K562 (cell line): ENCODE results near the gene PRKCB. TPM values are rescaled to one million over a fixed set of nuclear protein-coding genes. Genes with fewer than 3 reads are reported as not detected.

Experiments
- ATAC-seq: fragments of 200-7000 bp; cut with Tn5 transposase; 3 replicates; pipeline ENCODE4 v1.9.1; 2020; ENCODE audit warnings: moderate library complexity
- BruUV-seq: library from RNA; stranded (reverse); fragments of 400-500 nt; replicated peaks from 2 replicates; lab custom pipeline; 2021; lab: Mats Ljungman, UMichigan
- CTCF ChIA-PET: fragments of 300-600 bp; formaldehyde crosslinking; extraction: SDS; loops from one replicate; lab custom pipeline; 2021; ENCODE audit warnings: low intra/inter-chr PET ratio; lab: Yijun Ruan, JAX
- POLR2A ChIA-PET: fragments of 300-600, 350-650 bp; sonication (Branson Sonifier 250); formaldehyde crosslinking; extraction: SDS; loops from one replicate; lab custom pipeline; 2021; ENCODE audit warnings: antibody characterized with exemption, inconsistent platforms; lab: Yijun Ruan, JAX
- DNase-seq, 4 experiments: peaks; one replicate each; pipeline versions ENCODE4 v3.0.0 to v3.0.0-alpha.2; 2011 to 2018; ENCODE audit warnings: low spot score in 3 of 4, mixed read lengths in 3 of 4; ENCODE audit errors: extremely low read depth in 1 of 4
- FAIRE-seq: peaks from 2 replicates; lab custom pipeline; 2011; peaks lifted over from hg19 to GRCh38; lab: Jason Lieb, UNC
- H2AFZ ChIP-seq: 2 replicates; pipeline ENCODE4 v1.6.0; 2011; ENCODE audit warnings: low read depth, low read length, control low read depth, inconsistent platforms
- H3K27ac ChIP-seq: fragments of 200-600 bp; 3 replicates; pipeline ENCODE4 v1.8.0; 2011; ENCODE audit warnings: low read depth, mild to moderate bottlenecking, control low read depth, inconsistent platforms, low read length, moderate library complexity, mixed read lengths; ENCODE audit errors: extremely low read depth
- H3K27me3 ChIP-seq, 2 experiments: fragments of 300-600 bp in 1 of 2; 2 replicates in 1 of 2; 3 replicates in 1 of 2; pipeline versions ENCODE4 v1.6.0 to v1.8.0; 2011; ENCODE audit warnings: inconsistent platforms in 2 of 2, low read length in 2 of 2, mild to moderate bottlenecking in 1 of 2, mixed read lengths in 1 of 2, moderate library complexity in 1 of 2; ENCODE audit not compliant: control insufficient read depth in 2 of 2, insufficient read depth in 2 of 2
- H3K36me3 ChIP-seq: fragments of 300-600 bp; 3 replicates; pipeline ENCODE4 v1.8.0; 2011; ENCODE audit warnings: mild to moderate bottlenecking, low read length, inconsistent platforms; ENCODE audit not compliant: control insufficient read depth, insufficient read depth
- H3K4me1 ChIP-seq, 2 experiments: fragments of 200-600 bp in 1 of 2; replicated peaks in 1 of 2; 2 replicates in 1 of 2; 3 replicates in 1 of 2; pipeline versions ENCODE4 v1.5.1 to v1.8.0; 2011; ENCODE audit warnings: inconsistent platforms in 2 of 2, low read length in 2 of 2, mild to moderate bottlenecking in 1 of 2, mixed read lengths in 1 of 2, moderate library complexity in 1 of 2; ENCODE audit not compliant: control insufficient read depth in 2 of 2, insufficient read depth in 2 of 2
- H3K4me2 ChIP-seq: 2 replicates; pipeline ENCODE4 v1.6.1; 2011; ENCODE audit warnings: low read length, control low read depth, inconsistent platforms, mixed read lengths; ENCODE audit not compliant: insufficient read depth
- H3K4me3 ChIP-seq: fragments of 200-600 bp; sonication (generic), shearing (Covaris generic); 2 replicates; pipeline ENCODE4 v1.5.1; 2016; ENCODE audit warnings: control low read depth, inconsistent platforms
- H3K79me2 ChIP-seq: fragments of 200-600 bp; 3 replicates; pipeline ENCODE4 v1.8.0; 2011; ENCODE audit warnings: low read length, inconsistent platforms; ENCODE audit not compliant: control insufficient read depth, insufficient read depth
- H3K9ac ChIP-seq, 2 experiments: 2 replicates each; pipeline versions ENCODE4 v1.6.0 to v1.6.1; 2011; ENCODE audit warnings: low read depth in 2 of 2, low read length in 2 of 2, control low read depth in 1 of 2, inconsistent platforms in 1 of 2, mild to moderate bottlenecking in 1 of 2, mixed read lengths in 1 of 2; ENCODE audit not compliant: insufficient read depth in 1 of 2
- H3K9me1 ChIP-seq: one replicate; pipeline ENCODE4 v1.6.0; 2011; ENCODE audit warnings: inconsistent platforms, mild to moderate bottlenecking, low read length, moderate library complexity; ENCODE audit not compliant: control insufficient read depth, insufficient read depth
- H3K9me3 ChIP-seq: replicated peaks from 2 replicates; pipeline ENCODE4 v1.5.1; 2011; ENCODE audit warnings: low read depth, low read length, inconsistent platforms; ENCODE audit not compliant: control insufficient read depth, insufficient read depth
- H4K20me1 ChIP-seq: replicated peaks from 2 replicates; pipeline ENCODE4 v1.6.1; 2011; ENCODE audit warnings: low read length, inconsistent platforms, mixed read lengths; ENCODE audit not compliant: control insufficient read depth, insufficient read depth
- BHLHE40 ChIP-seq: IDR thresholded peaks from 2 replicates; pipeline ENCODE4 v1.6.1; 2011; ENCODE audit warnings: low read length, improper control_type of control experiment
- ELF1 ChIP-seq: fragments of 200-800 bp; sonication (Bioruptor generic); IDR thresholded peaks from 2 replicates; pipeline ENCODE4 v1.6.1; 2016; ENCODE audit warnings: missing genetic modification characterization, missing compliant biosample characterization
- ETS2 ChIP-seq: IDR thresholded peaks from 2 replicates; pipeline ENCODE4 v1.6.1; 2016; ENCODE audit warnings: borderline replicate concordance, missing genetic modification characterization, mild to moderate bottlenecking, moderate library complexity, missing compliant biosample characterization; ENCODE audit not compliant: poor library complexity, severe bottlenecking
- FOXA1 ChIP-seq: fragments of 450-650 bp; IDR thresholded peaks from 2 replicates; pipeline ENCODE4 v1.6.1; 2016; ENCODE audit warnings: mild to moderate bottlenecking, borderline replicate concordance
- GTF2A2 ChIP-seq: IDR thresholded peaks from 2 replicates; pipeline ENCODE4 v1.6.1; 2016; ENCODE audit warnings: mild to moderate bottlenecking, missing genetic modification characterization, missing compliant biosample characterization
- HMGXB4 ChIP-seq: sonication (generic); formaldehyde crosslinking; IDR thresholded peaks from 2 replicates; pipeline ENCODE4 v1.8.1; 2023; ENCODE audit warnings: mild to moderate bottlenecking, missing genetic modification reagents
- KLF10 ChIP-seq: fragments of 250-450 bp; sonication (Bioruptor Pico); IDR thresholded peaks from 2 replicates; pipeline ENCODE4 v1.6.1; 2021; ENCODE audit warnings: matching md5 sums
- L3MBTL2 ChIP-seq: fragments of 450-650 bp; IDR thresholded peaks from 2 replicates; pipeline ENCODE4 v1.6.1; 2016; ENCODE audit warnings: mild to moderate bottlenecking, moderate library complexity
- MECOM ChIP-seq: fragments of 250-450 bp; sonication (Bioruptor Pico); IDR thresholded peaks from 2 replicates; pipeline ENCODE4 v1.8.0; 2022; ENCODE audit warnings: inconsistent platforms
- NFRKB ChIP-seq: fragments of 450-650 bp; IDR thresholded peaks from 2 replicates; pipeline ENCODE4 v1.6.1; 2016; ENCODE audit warnings: low read depth
- RFX7 ChIP-seq: fragments of 250-450 bp; sonication (Bioruptor Pico); IDR thresholded peaks from 2 replicates; pipeline ENCODE4 v1.5.1; 2021; ENCODE audit warnings: mild to moderate bottlenecking
- TEAD1 ChIP-seq, 2 experiments: fragments of 450-650 bp in 1 of 2; sonication (generic) in 1 of 2; formaldehyde crosslinking; IDR thresholded peaks; 2 replicates each; pipeline versions ENCODE4 v1.4.0 to v1.8.0; 2020 to 2022; ENCODE audit warnings: mild to moderate bottlenecking in 2 of 2, missing genetic modification reagents in 1 of 2
- TOE1 ChIP-seq, 2 experiments: fragments of 450-650 bp in 1 of 2; sonication (generic) in 1 of 2; formaldehyde crosslinking in 1 of 2; IDR thresholded peaks; 2 replicates each; pipeline versions ENCODE4 v1.7.1 to v1.8.0; 2016 to 2022; ENCODE audit warnings: borderline replicate concordance in 2 of 2, mild to moderate bottlenecking in 2 of 2, antibody characterized with exemption in 1 of 2, inconsistent platforms in 1 of 2, low read depth in 1 of 2, missing genetic modification reagents in 1 of 2, moderate library complexity in 1 of 2
- ZBTB34 ChIP-seq: fragments of 250-450 bp; sonication (Bioruptor Pico); IDR thresholded peaks from 2 replicates; pipeline ENCODE4 v1.8.0; 2021; ENCODE audit warnings: mild to moderate bottlenecking, moderate library complexity
- WGBS: fragments of 100-300 bp; shearing (Covaris generic); methylation state at CpG from one replicate; pipeline ENCODE4 v1.1.6; 2016; ENCODE audit warnings: low coverage, mixed read lengths; ENCODE audit not compliant: insufficient coverage; ENCODE audit errors: missing lambda C conversion rate; 5-methylcytosine and 5-hydroxymethylcytosine counted together
- in situ Hi-C: fragments of 300-500 bp; cut with MboI; formaldehyde crosslinking; loops from 4 replicates; pipeline ENCODE4 v1.15.0; 2018; ENCODE audit warnings: inconsistent platforms, mixed read lengths
- intact Hi-C: fragments of 100-400 bp; cut with micrococcal nuclease; formaldehyde crosslinking; loops from 2 replicates; pipeline ENCODE4 v1.14.2; 2022
- polyA plus RNA-seq, 8 experiments: library from polyadenylated mRNA; depleted of rRNA in 4 of 8; stranded (reverse) in 5 of 8; unstranded in 3 of 8; fragments of >200 nt; fragmentation: Nextera tagmentation in 2 of 8; fragmentation: Illumina TruSeq in 1 of 8; extraction: Ambion mirVana in 2 of 8; extraction: Trizol in 1 of 8; gene quantifications; 2 replicates each; pipeline versions ENCODE4 v1.2.1 to v1.2.3, GENCODE V29; 2011 to 2014; ENCODE audit warnings: inconsistent platforms in 1 of 8, missing spikeins in 1 of 8
- total RNA-seq, 7 experiments: library from RNA; depleted of rRNA in 6 of 7; stranded (reverse); fragments of >200 nt in 6 of 7; fragmentation: Illumina TruSeq in 2 of 7; extraction: Trizol in 2 of 7; gene quantifications; 2 replicates each; pipeline versions ENCODE4 v1.2.1 to v1.2.3, GENCODE V29; 2011 to 2021; ENCODE audit warnings: low replicate concordance in 1 of 7
- TF ChIP-seq, protein P1 (sequence below): fragments of 450-650 bp; IDR thresholded peaks from 2 replicates; pipeline ENCODE4 v1.6.1; 2016

Gene PRKCB
- total and polyA plus RNA-seq, 9 of the 15 experiments (the other 6 are each of a cell fraction or from before 2014, with no cell fraction given), result 49.9 to 276 (median 148) TPM

GRCh38 chr16:24165273-24165672 lies 329.5 kb downstream of the PRKCB start:
- POLR2A ChIA-PET, result no interaction called here
- no peak for FAIRE-seq
- TF ChIP-seq FOXA1 (no peak), ELF1 (tag) (no peak), RFX7 (no peak), KLF10 (CRISPR knock-in tag) (no peak), GTF2A2 (tag) (no peak), TOE1 (IDR thresholded peaks at IDR 0.05; ENCODE audit: borderline replicate concordance) (no peak), TOE1 (CRISPR knock-in tag; IDR thresholded peaks at IDR 0.05; ENCODE audit: borderline replicate concordance, low read depth) (no peak), NFRKB (no peak), TEAD1 (CRISPR knock-in tag; IDR thresholded peaks at IDR 0.05) (no peak), HMGXB4 (CRISPR knock-in tag) (no peak), ZBTB34 (CRISPR knock-in tag) (no peak), BHLHE40 (no peak), MECOM (CRISPR knock-in tag) (no peak), ETS2 (tag) (no peak), L3MBTL2 (no peak)
- TF ChIP-seq, protein P1, sequence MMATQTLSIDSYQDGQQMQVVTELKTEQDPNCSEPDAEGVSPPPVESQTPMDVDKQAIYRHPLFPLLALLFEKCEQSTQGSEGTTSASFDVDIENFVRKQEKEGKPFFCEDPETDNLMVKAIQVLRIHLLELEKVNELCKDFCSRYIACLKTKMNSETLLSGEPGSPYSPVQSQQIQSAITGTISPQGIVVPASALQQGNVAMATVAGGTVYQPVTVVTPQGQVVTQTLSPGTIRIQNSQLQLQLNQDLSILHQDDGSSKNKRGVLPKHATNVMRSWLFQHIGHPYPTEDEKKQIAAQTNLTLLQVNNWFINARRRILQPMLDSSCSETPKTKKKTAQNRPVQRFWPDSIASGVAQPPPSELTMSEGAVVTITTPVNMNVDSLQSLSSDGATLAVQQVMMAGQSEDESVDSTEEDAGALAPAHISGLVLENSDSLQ, result no peak

More at GRCh38 chr16:24165273-24165672, 329.5 kb downstream of the PRKCB start:
- Histone ChIP-seq H3K9ac (no peak overlapping the region), H4K20me1 (no peaks in the 10 kb centered on the region), H3K4me2 (no peak overlapping the region), H3K79me2 (no peaks in the 10 kb centered on the region), H3K27ac (no peak overlapping the region), H3K36me3 (peaks cover 72% of the 10 kb centered on the region; the same call in 2 of the 3 replicates), H3K4me1 (no peaks in the 10 kb centered on the region), H3K9me1 (no peaks in the 10 kb centered on the region), H3K9me3 (no peaks in the 10 kb centered on the region), H3K4me3 (no peak overlapping the region), H3K27me3 (no peaks in the 10 kb centered on the region), H2AFZ (no peak overlapping the region)
- intact Hi-C loops, result no loop called here
- in situ Hi-C loops, result no loop called here
- no peak for DNase-seq
- no TSS peak for BruUV-seq
- ATAC-seq, result no peak
- CTCF ChIA-PET, result no interaction called here
- 97% methylated on average over 3 of the region's 3 CpGs for WGBS
